Neutrophil (primary cell): ENCODE data around the gene FHAD1.

Experiments
- H3K27ac ChIP-seq: fragments of 200-600 bp; sonication (generic); 2 replicates; pipeline ENCODE4 v1.5.1; 2016; ENCODE audit warnings: mild to moderate bottlenecking, moderate library complexity
- H3K27me3 ChIP-seq: fragments of 200-600 bp; sonication (generic); 2 replicates; pipeline ENCODE4 v1.6.0; 2016; ENCODE audit warnings: mild to moderate bottlenecking
- H3K36me3 ChIP-seq: fragments of 200-600 bp; sonication (generic); 2 replicates; pipeline ENCODE4 v1.5.1; 2017
- H3K4me1 ChIP-seq, 2 experiments: fragments of 200-600 bp in 1 of 2; sonication (generic) in 1 of 2; 1 replicate in 1 of 2; 2 replicates in 1 of 2; pipeline versions ENCODE4 v1.5.1 to v1.6.1; 2013 to 2016; ENCODE audit warnings: low read depth in 1 of 2, low read length in 1 of 2, mild to moderate bottlenecking in 1 of 2, moderate library complexity in 1 of 2; ENCODE audit not compliant: control insufficient read depth in 1 of 2, insufficient read depth in 1 of 2
- H3K4me3 ChIP-seq, 2 experiments: fragments of 200-600 bp in 1 of 2; sonication (generic) in 1 of 2; 1 replicate in 1 of 2; 2 replicates in 1 of 2; pipeline ENCODE4 v1.5.1; 2013 to 2016; ENCODE audit warnings: low read depth in 1 of 2, low read length in 1 of 2, mild to moderate bottlenecking in 1 of 2, moderate library complexity in 1 of 2
- H3K9me3 ChIP-seq: fragments of 200-600 bp; sonication (generic); 2 replicates; pipeline ENCODE4 v1.5.1; 2016
- TF ChIP-seq, protein P1 (sequence below): fragments of 200-600 bp; sonication (generic); IDR thresholded peaks from 2 replicates; pipeline ENCODE4 v1.5.1; 2016; ENCODE audit warnings: antibody characterized with exemption

Gene FHAD1

DNA sequence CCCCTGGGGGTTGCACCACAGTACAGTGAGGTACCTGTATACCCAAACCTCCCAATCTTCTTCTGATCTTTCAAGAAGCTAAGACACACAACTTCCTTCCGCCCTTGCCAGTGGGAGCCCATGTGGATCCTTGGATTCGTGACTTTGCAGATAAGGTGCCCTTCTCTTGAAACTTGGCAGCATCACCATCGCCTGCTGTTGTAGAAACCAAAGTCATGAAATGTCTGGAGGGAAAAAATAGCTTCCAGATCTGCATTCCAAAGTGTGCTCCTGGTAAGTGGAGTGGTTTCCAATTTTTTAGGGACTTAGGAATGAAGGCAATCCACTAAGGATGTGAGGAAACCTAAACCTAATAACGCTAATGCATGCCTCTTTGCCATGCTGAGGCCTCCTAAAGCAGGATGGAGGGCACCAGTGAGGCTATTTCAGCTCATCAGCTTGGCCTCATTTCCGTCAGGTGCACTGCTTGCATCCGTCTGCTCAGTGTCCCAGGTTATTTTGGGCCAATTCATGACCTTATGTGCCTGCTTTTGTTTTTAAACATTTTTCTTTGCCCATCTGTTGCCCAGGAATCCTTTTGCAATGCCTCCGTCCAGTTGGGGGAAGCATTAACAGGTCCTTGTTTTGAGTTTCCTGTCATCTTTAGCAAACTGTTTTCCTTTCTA lies 154.5 kb downstream of the FHAD1 start:
- Histone ChIP-seq H3K4me1 (no peaks in the 10 kb centered on the region), H3K9me3 (no peaks in the 10 kb centered on the region), H3K4me3 (no peak overlapping the region), H3K27me3 (no peaks in the 10 kb centered on the region), H3K27ac (no peak overlapping the region), H3K36me3 (no peaks in the 10 kb centered on the region)
- TF ChIP-seq, protein P1, sequence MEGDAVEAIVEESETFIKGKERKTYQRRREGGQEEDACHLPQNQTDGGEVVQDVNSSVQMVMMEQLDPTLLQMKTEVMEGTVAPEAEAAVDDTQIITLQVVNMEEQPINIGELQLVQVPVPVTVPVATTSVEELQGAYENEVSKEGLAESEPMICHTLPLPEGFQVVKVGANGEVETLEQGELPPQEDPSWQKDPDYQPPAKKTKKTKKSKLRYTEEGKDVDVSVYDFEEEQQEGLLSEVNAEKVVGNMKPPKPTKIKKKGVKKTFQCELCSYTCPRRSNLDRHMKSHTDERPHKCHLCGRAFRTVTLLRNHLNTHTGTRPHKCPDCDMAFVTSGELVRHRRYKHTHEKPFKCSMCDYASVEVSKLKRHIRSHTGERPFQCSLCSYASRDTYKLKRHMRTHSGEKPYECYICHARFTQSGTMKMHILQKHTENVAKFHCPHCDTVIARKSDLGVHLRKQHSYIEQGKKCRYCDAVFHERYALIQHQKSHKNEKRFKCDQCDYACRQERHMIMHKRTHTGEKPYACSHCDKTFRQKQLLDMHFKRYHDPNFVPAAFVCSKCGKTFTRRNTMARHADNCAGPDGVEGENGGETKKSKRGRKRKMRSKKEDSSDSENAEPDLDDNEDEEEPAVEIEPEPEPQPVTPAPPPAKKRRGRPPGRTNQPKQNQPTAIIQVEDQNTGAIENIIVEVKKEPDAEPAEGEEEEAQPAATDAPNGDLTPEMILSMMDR = no peak

DNA sequence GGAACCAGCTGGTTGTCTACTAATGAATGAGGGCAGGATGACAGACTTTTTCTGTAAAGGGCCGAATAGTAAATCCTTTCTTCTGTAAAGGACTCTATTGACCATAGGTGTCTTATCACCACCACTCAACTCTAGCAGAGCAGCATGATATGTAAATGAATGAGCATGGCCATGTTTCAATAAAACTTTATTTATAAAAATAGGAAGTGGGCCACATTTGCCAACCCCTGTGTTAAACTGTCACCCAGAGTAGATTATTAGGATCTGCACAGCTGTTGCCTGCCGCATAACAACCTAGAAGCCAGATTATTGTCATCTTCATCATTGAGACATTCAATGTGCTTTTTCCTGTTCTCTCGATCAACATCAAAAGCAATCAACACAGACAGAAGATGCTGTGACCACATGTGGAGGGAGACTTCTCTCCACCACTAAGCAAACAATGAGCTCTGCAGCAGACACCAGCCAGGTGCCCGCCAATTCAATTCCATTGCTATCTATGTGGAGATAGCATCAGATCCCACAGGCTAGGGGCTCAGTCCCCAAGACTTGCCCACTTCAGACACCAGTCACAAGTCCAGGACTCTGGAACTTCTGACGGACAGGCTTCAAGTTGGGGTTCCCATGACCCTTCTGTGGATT lies 155.9 kb downstream of the FHAD1 start:
- peaks cover 2% of the 10 kb centered on the region for H3K27me3 ChIP-seq
- no peak overlapping the region for H3K27ac ChIP-seq
- no peaks in the 10 kb centered on the region for H3K9me3 ChIP-seq
- H3K36me3 ChIP-seq = no peaks in the 10 kb centered on the region
- no peak overlapping the region for H3K4me3 ChIP-seq
- no peaks in the 10 kb centered on the region for H3K4me1 ChIP-seq
- TF ChIP-seq, protein P1 = no peak

DNA sequence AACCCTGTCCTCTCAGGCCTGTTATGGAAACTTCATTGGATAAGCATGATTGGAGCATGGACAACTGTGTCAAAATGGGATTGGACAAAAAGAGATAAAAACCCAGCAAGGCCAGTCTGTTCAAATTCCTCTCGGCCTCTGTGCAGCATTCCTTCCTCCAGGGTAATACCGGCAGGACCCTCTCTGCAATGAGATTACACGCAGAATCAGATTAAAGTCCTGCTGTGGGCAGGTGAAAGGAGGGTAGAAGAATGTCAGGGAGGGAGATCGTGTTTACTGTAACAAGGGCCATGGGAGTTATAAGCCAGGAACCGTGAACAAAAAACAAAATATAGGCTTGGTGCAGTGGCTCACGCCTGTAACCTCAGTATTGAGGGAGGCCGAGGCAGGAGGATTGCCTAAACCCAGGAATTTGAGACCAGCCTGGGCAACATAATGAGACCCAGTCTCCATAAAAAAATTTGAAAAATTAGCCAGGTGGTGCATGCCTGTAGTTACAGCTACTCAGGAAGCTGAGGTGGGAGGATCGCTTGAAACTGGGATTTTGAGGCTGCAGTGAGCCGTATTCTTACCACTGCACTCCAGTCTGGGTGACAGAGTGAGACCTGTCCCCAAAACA lies 157.0 kb downstream of the FHAD1 start:
- TF ChIP-seq, protein P1 = no peak
- peaks cover 3 to 6% of the 10 kb centered on the region in 2 experiments for H3K4me1 ChIP-seq

DNA sequence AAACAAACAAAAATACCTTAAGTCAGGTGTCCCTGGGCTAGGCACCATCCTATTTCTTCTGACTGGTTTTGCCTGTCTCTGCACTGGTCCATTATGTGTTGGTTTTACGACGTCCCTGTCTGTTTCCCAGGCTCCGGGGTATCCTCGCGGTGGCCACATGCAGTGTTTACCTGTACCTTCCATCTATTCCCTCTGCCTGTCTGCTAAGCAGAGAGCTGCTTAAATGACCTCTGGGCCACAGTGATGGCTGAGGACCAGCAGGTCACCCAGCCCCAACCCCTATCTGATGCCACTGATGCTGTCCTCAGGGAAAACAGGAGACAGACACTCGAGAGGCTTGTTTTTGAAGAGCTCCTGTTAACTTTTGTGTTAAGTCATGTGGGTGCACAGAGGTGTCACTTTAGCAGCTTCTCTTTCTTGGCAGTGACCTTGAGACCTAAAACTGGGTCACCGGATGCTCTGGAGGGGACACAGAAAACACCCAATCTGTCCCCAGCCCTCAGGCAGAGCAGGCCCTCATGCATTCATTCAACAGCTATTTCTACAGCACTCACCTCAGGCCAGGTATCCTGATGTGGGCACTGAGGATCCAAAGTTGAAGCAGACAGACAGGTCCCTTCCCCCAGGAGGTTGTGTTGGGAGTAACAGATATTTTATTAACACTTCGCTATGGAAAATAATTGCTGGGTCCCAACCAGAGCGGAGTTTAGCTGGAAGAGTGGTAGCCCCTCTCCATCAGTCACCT lies 158.3 kb downstream of the FHAD1 start:
- H3K4me1 ChIP-seq = peaks cover 7 to 9% of the 10 kb centered on the region in 2 experiments
- no peak overlapping the region for H3K4me3 ChIP-seq
- H3K27me3 ChIP-seq = peaks cover 4% of the 10 kb centered on the region
- no peaks in the 10 kb centered on the region for H3K36me3 ChIP-seq
- H3K27ac ChIP-seq = no peak overlapping the region
- H3K9me3 ChIP-seq = no peaks in the 10 kb centered on the region
- TF ChIP-seq, protein P1 = no peak

More for the DNA sequence above, 157.0 kb downstream of the FHAD1 start:
- Histone ChIP-seq H3K27ac (no peak overlapping the region), H3K36me3 (no peaks in the 10 kb centered on the region), H3K27me3 (peaks cover 4% of the 10 kb centered on the region), H3K9me3 (no peaks in the 10 kb centered on the region), H3K4me3 (no peak overlapping the region)

DNA sequence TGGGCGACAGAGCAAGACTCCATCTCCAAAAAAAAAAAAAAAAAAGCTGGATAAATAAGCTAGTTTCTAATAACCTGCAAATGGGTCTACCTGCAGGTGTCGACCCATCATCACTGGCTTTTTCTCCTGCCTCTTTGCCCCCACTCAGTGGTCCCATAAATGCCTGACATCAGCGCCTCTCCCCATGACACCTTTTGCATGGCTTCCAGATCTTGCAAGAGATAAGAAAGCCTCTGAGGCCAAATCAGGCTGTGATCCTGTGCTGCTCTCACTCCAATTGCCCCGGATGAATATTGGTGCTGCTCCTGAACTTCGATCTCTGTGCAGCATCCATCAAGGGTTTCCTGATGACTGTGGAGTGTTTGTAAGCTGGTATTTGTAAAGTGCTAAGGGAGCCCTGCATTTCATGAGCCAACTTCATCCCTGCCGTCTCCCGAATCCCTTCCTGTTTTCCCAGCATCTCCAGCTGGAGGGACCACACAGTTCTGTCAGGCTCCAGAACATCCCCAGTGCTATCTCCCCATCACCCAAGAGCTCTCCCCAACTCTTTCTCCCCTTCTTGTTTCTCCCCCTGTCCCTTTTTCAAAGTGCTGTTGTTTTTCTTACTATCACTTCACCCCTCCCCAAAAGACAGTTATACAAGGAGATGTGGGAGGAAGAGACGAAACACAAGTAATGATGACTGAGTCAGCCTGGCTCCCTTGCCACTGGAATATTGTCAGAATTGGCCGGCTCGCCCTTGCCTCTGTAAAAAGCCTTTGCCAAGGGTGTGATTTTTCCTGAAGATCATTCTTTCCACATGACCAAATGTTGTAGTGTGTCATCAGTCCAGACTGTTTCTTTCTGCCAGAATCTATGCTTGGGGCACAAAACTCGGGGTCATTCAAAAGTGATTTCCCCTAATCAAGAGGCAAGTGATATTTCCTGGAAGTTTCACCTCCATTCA lies 159.9 kb downstream of the FHAD1 start:
- H3K36me3 ChIP-seq = peaks cover 1% of the 10 kb centered on the region
- H3K27me3 ChIP-seq = peaks cover 4% of the 10 kb centered on the region
- H3K27ac ChIP-seq = no peak overlapping the region
- H3K4me1 ChIP-seq = peaks cover 9 to 12% of the 10 kb centered on the region in 2 experiments
- no peak overlapping the region for H3K4me3 ChIP-seq
- no peaks in the 10 kb centered on the region for H3K9me3 ChIP-seq
- TF ChIP-seq, protein P1 = no peak
